ENCODE data around the gene PRSS3.
"Not testable (repeated sequence)": the region's sequence is repeated elsewhere in the genome, so short reads cannot be mapped to it uniquely, and the experiment has no call there.

Gene PRSS3

DNA sequence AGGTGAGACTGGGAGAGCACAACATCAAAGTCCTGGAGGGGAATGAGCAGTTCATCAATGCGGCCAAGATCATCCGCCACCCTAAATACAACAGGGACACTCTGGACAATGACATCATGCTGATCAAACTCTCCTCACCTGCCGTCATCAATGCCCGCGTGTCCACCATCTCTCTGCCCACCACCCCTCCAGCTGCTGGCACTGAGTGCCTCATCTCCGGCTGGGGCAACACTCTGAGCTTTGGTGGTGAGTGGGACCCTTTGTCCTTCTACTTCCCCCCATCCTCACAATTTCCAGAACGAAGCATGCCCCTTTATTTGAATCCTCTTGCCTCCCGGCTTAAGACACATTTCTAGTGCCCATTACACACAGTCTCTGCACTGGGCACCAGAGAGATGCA lies 2.5 kb downstream of the PRSS3 start:
- Histone ChIP-seq H3K4me1 (ENCODE audit: insufficient read depth, low read length) (peaks cover 10% of the 10 kb centered on the region), H3K9ac (ENCODE audit: low read depth, low read length) (no peak overlapping the region), H3K9me3 (ENCODE audit: control insufficient read depth, insufficient read depth, low read length) (no peaks in the 10 kb centered on the region), H3K36me3 (ENCODE audit: insufficient read depth, low read length) (no peaks in the 10 kb centered on the region)

DNA sequence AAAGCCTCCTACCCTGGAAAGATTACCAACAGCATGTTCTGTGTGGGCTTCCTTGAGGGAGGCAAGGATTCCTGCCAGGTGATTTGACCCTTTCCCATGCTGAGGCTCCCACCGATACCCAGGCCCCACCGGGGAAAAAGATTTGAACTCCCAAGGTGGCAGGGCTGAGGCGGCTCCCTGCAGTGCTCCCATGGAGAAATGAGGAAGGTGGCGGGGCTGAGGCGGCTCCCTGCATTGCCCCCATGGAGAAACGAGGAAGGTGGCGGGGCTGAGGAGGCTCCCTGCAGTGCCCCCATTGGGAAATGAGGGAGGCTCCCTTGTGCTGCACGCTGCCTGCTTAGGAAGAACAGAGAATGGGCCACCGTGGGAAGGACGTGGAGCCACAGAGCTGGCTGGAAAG lies 3.2 kb downstream of the PRSS3 start:
- Histone ChIP-seq H3K4me1 (ENCODE audit: insufficient read depth, low read length) (peaks cover 10% of the 10 kb centered on the region), H3K36me3 (ENCODE audit: insufficient read depth, low read length) (no peaks in the 10 kb centered on the region), H3K9me3 (ENCODE audit: control insufficient read depth, insufficient read depth, low read length) (no peaks in the 10 kb centered on the region), H3K9ac (ENCODE audit: low read depth, low read length) (no peak overlapping the region)

DNA sequence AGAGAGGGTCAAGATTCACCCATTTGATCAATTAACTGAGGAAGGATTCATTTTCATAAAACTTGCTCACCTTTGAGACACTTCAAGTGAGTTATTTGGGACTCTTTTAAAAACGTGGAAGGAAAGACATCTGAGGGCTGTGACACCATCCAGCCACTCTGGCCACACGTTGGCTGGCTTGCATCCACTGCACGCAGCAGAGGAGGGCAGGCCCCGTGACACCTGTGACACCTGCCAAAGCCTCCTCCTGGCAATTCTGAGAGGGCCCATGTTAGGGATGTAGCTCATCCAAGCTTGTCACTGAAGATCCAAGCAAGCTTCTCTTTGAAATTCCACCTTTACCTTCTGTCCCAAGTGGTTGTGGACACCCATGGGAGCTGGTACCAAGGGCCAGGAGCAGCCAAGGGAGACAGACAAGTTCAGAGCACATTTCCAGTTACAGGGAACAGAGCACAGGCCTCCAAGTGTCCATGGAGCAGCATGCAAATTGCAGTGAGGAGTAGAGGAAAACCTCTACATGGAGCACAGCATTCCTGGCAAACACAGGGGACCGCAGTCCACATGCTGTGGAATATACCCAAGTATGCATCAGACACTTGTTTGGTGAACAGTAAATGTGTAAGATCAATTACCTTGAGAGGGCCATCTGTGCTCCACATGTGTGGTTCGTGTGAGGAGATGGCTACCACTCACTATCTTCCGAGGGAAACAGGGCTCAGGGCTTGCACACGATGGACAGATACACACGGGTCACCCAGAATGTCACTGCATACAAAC lies 4.8 kb downstream of the PRSS3 start:
- Histone ChIP-seq H3K36me3 (ENCODE audit: insufficient read depth, low read length) (no peaks in the 10 kb centered on the region), H3K4me1 (ENCODE audit: insufficient read depth, low read length) (peaks cover 10% of the 10 kb centered on the region), H3K9ac (ENCODE audit: low read depth, low read length) (no peak overlapping the region), H3K9me3 (ENCODE audit: control insufficient read depth, insufficient read depth, low read length) (no peaks in the 10 kb centered on the region)

GRCh38 chr9:33800886-33801285 lies 5.5 kb downstream of the PRSS3 start:
- no peaks in the 10 kb centered on the region for H3K36me3 ChIP-seq (ENCODE audit: insufficient read depth, low read length)

GRCh38 chr9:33801943-33802500 lies 6.7 kb downstream of the PRSS3 start:
- not testable (repeated sequence) for H3K9ac ChIP-seq (ENCODE audit: low read depth, low read length); H3K36me3 ChIP-seq (ENCODE audit: insufficient read depth, low read length); H3K4me1 ChIP-seq (ENCODE audit: insufficient read depth, low read length); H3K9me3 ChIP-seq (ENCODE audit: control insufficient read depth, insufficient read depth, low read length)

More at GRCh38 chr9:33800886-33801285, 5.5 kb downstream of the PRSS3 start:
- H3K9ac ChIP-seq (ENCODE audit: low read depth, low read length), result no peak overlapping the region
- peaks cover 7% of the 10 kb centered on the region for H3K4me1 ChIP-seq (ENCODE audit: insufficient read depth, low read length)
- no peaks in the 10 kb centered on the region for H3K9me3 ChIP-seq (ENCODE audit: control insufficient read depth, insufficient read depth, low read length)

DNA sequence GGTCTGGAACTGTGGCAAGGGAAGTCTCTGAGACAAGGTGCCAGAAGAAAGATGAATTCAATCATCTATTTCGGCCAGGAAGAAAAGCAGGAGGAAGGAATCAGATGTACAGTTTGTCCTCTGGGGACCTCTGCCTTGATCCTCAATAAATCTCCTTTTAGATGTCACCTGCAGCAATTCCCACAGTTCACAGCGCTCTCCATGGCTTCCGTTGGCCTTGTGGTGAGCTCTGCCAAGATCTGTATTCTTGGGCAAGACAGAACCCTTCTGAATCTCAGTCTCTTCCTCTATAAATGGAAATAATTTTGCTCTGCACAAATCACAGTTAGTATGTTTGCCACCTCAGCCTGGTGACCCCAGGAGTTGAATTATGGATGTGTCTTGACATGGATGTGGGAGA lies 8.8 kb downstream of the PRSS3 start:
- not testable (repeated sequence) for H3K9me3 ChIP-seq (ENCODE audit: control insufficient read depth, insufficient read depth, low read length); H3K4me1 ChIP-seq (ENCODE audit: insufficient read depth, low read length); H3K9ac ChIP-seq (ENCODE audit: low read depth, low read length); H3K36me3 ChIP-seq (ENCODE audit: insufficient read depth, low read length)

- H3K4me1 ChIP-seq (ENCODE audit: insufficient read depth, low read length); H3K9ac ChIP-seq (ENCODE audit: low read depth, low read length); H3K9me3 ChIP-seq (ENCODE audit: control insufficient read depth, insufficient read depth, low read length); H3K36me3 ChIP-seq (ENCODE audit: insufficient read depth, low read length): not testable (repeated sequence)
Measured at GRCh38 chr9:33807156-33807555, 11.8 kb downstream of the PRSS3 start.

GRCh38 chr9:33808979-33809322 lies 13.6 kb downstream of the PRSS3 start:
- not testable (repeated sequence) for H3K36me3 ChIP-seq (ENCODE audit: insufficient read depth, low read length); H3K9ac ChIP-seq (ENCODE audit: low read depth, low read length); H3K4me1 ChIP-seq (ENCODE audit: insufficient read depth, low read length); H3K9me3 ChIP-seq (ENCODE audit: control insufficient read depth, insufficient read depth, low read length)

- Histone ChIP-seq H3K36me3 (ENCODE audit: insufficient read depth, low read length) (no peaks in the 10 kb centered on the region), H3K9me3 (ENCODE audit: control insufficient read depth, insufficient read depth, low read length) (no peaks in the 10 kb centered on the region), H3K9ac (ENCODE audit: low read depth, low read length) (no peak overlapping the region), H3K4me1 (ENCODE audit: insufficient read depth, low read length) (no peaks in the 10 kb centered on the region)
Measured at GRCh38 chr9:33809506-33809905, 14.1 kb downstream of the PRSS3 start.

DNA sequence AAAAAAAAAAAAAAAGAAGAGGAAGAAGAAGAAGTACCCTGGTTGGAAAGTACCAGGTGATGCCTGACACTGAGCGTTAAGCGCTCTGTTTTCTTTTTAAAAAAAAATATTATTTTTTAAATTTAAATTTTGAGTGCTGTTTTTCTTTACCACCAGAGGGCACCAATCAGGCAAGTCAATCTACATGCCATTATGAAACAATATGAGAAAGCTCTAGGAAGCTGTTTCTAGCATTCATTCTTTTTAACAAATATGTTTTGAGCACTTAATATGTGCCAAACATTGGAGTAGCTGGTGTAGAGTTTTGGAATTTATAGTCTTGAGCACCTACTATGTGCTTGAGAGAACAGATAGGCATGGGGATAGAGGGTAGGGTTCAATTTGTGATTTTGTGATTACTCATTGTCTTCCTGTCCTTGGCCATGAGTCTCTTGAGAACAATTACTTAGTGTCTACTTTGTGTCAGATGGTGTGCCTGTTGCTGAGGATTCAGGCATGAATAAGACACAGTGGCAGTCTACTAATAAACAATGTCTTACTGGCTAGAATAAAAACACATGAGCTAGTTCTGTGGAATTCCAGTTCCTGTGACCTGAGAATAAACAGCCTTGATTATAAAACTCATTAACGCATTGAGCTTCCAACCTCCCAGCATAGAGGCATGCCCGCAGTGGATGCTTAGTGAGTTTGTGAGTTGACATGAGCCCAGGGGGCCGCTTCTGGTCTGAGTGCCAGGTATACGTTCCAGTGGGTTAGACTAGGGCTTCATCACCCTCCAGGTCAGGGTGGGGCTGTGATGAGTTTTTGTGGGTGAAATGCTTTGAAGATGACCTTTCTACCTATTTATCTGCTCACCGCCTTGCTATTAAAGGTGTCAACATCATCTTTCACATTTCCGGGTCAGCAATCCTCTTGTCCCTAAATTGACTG lies 18.6 kb downstream of the PRSS3 start:
- Histone ChIP-seq H3K9ac (ENCODE audit: low read depth, low read length) (no peak overlapping the region), H3K36me3 (ENCODE audit: insufficient read depth, low read length) (no peaks in the 10 kb centered on the region), H3K4me1 (ENCODE audit: insufficient read depth, low read length) (no peaks in the 10 kb centered on the region)

GRCh38 chr9:33815781-33816180 lies 20.4 kb downstream of the PRSS3 start:
- Histone ChIP-seq H3K9me3 (ENCODE audit: control insufficient read depth, insufficient read depth, low read length) (no peaks in the 10 kb centered on the region), H3K9ac (ENCODE audit: low read depth, low read length) (no peak overlapping the region), H3K4me1 (ENCODE audit: insufficient read depth, low read length) (0 out of 2 replicates have a peak, but pooled peaks cover 3% of the 10 kb centered on the region), H3K36me3 (ENCODE audit: insufficient read depth, low read length) (no peaks in the 10 kb centered on the region)

More for the DNA sequence above, 18.6 kb downstream of the PRSS3 start:
- H3K9me3 ChIP-seq (ENCODE audit: control insufficient read depth, insufficient read depth, low read length), result no peaks in the 10 kb centered on the region

DNA sequence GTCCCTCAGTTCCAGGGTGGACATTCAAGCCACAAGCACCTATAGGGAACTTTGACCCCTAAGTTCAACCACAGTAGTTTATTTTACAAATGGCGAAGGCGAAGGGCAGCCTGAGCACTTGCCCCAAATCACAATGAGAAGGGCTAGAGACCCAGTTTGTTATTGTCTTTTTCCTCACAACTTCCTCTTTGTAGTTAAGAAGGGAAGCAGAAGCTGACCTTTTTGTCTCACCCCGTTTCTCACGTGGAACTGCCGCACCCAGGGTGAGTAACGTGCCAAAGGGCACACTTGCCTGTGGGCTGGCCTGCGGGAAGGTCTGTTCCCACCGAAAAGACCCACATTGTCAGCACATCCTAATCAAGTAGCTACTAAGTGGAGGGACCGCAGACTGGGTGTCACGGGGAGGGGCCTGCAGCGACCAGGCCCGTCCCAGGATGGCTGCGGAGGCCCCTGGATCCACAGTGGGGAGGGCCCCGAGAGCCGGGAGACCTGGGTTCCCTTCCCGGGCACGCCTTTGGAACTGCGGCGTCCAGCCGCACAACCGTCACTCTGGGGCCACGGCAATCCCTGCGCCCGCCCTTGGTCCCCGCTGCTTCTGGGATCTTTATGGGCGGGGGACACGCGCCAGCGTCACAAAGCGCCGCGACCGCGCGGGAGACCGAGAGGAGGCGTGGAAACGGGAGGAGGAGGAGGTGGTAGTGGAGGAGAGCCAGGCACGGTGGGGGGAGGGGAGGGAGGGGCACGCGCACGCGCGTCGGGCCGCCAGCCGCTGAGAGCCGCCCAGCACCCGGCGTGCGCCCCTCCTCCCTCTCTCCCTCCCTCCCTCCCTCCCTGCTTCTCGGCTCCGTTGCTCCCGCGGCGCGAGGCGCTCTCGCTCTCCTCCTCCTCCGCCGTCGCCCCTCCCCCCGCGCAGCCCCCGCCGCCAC lies 21.2 kb downstream of the PRSS3 start, which contains the start of gene UBE2R2:
UBE2R2 (plus strand) TSS at position 834 of the 926 bp plus-strand sequence. CDS start 598 bp downstream, outside the sequence.
- H3K9ac ChIP-seq (ENCODE audit: low read depth, low read length), result peak within 1 kb of the TSS; percentile 97
- no peaks in the 10 kb centered on the region for H3K9me3 ChIP-seq (ENCODE audit: control insufficient read depth, insufficient read depth, low read length)
- 0 out of 2 replicates have a peak, but pooled peaks cover 3% of the 10 kb centered on the region for H3K4me1 ChIP-seq (ENCODE audit: insufficient read depth, low read length)
- no peaks in the 10 kb centered on the region for H3K36me3 ChIP-seq (ENCODE audit: insufficient read depth, low read length)

DNA sequence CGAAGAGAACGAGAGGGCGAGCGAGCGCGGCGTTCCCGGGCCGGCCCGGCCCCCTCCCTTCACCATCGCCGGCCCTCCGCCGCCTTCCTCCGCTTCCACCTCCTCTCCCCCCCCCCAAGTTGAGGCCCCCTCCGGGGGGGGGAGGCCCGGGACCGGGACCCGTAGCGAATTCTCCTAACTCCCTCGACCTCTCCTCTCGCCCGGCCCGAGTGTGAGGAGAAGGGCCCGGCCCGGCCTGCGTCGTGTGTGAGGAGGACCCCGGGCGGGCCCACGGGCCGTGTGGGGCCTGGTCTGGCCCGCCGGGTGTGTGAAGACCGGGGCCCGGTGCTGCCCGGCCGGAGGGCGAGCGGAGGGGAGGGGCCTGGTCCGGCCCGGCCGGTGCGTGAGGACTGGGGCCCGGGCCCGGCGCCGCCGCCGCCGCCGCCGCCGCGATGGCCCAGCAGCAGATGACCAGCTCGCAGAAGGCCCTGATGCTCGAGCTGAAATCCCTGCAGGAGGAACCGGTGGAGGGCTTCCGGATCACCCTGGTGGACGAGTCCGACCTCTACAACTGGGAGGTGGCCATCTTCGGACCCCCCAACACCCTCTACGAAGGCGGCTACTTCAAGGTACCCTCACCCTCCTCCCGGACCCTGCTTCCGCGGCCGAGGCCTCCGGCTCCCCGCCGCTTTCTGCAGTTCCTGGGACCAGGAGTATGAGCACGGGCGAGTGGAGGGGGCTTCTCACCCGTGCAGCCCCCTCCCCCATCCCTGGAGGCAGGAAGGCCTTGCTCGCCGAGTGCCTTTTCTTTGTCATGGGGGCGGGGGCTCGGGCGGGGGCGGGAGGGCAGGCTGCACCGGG lies 22.2 kb downstream of the PRSS3 start:
- H3K4me1 ChIP-seq (ENCODE audit: insufficient read depth, low read length), result 0 out of 2 replicates have a peak, but pooled peaks cover 3% of the 10 kb centered on the region
- H3K9ac ChIP-seq (ENCODE audit: low read depth, low read length), result peak overlapping the region; percentile 97
- no peaks in the 10 kb centered on the region for H3K9me3 ChIP-seq (ENCODE audit: control insufficient read depth, insufficient read depth, low read length)
- H3K36me3 ChIP-seq (ENCODE audit: insufficient read depth, low read length), result no peaks in the 10 kb centered on the region

All from ES-I3 (cell line).